ENCODE results near the gene EFHB.

DNA sequence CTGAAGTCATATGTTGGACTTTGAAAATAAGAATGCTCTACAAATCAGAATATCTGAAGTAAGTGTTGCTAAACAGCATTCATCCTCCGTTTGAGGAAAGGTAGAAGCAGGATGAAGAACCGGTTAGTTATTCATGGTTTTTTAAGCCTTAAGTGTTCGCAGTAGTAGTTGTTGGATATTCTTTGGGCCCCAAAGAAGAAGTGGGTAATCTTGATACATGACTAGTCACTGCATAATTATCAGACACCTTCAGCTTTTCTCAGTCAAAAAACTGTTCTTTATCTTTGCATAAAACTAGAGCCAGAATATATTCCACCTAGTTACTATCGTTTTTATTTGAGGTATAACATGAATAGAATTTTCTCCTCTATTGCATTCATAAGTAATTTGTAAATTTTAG lies 26.7 kb upstream of the EFHB start:
- TF ChIP-seq ZNF311 (tag by site-specific recombination; IDR thresholded peaks at IDR 0.05; ENCODE audit: borderline replicate concordance) (no peak), CTCF (tag by site-specific recombination; IDR thresholded peaks at IDR 0.05) (no peak), ZBTB17 (tag by site-specific recombination; IDR thresholded peaks at IDR 0.05) (no peak), PBX3 (CRISPR knock-in tag; IDR thresholded peaks at IDR 0.05) (no peak), ZBTB1 (tag by site-specific recombination; IDR thresholded peaks at IDR 0.05) (no peak), TCF7L2 (IDR thresholded peaks at IDR 0.05; ENCODE audit: borderline replicate concordance, low read depth, low read length) (no peak), ZNF837 (tag by site-specific recombination; IDR thresholded peaks at IDR 0.05) (no peak), ZFP37 (tag by site-specific recombination; IDR thresholded peaks at IDR 0.05) (no peak), MEIS1 (CRISPR knock-in tag; IDR thresholded peaks at IDR 0.05; ENCODE audit: borderline replicate concordance) (no peak)
- TF ChIP-seq, protein P1, sequence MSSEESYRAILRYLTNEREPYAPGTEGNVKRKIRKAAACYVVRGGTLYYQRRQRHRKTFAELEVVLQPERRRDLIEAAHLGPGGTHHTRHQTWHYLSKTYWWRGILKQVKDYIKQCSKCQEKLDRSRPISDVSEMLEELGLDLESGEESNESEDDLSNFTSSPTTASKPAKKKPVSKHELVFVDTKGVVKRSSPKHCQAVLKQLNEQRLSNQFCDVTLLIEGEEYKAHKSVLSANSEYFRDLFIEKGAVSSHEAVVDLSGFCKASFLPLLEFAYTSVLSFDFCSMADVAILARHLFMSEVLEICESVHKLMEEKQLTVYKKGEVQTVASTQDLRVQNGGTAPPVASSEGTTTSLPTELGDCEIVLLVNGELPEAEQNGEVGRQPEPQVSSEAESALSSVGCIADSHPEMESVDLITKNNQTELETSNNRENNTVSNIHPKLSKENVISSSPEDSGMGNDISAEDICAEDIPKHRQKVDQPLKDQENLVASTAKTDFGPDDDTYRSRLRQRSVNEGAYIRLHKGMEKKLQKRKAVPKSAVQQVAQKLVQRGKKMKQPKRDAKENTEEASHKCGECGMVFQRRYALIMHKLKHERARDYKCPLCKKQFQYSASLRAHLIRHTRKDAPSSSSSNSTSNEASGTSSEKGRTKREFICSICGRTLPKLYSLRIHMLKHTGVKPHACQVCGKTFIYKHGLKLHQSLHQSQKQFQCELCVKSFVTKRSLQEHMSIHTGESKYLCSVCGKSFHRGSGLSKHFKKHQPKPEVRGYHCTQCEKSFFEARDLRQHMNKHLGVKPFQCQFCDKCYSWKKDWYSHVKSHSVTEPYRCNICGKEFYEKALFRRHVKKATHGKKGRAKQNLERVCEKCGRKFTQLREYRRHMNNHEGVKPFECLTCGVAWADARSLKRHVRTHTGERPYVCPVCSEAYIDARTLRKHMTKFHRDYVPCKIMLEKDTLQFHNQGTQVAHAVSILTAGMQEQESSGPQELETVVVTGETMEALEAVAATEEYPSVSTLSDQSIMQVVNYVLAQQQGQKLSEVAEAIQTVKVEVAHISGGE (tag by site-specific recombination; conservative IDR thresholded peaks at IDR 0.05; ENCODE audit: low read depth): no peak

Data from HEK293 (cell line).